Activated naive CD8-positive, alpha-beta T cell (primary cell): Measurements from ENCODE around the gene SOX30.

ENCODE experiments used
- H3K27ac Mint-ChIP-seq: one replicate; pipeline ENCODE4 v1.8.0; 2021; ENCODE audit warnings: mixed read lengths
- H3K27me3 Mint-ChIP-seq: one replicate; pipeline ENCODE4 v1.8.0; 2021; ENCODE audit warnings: mixed read lengths
- H3K36me3 Mint-ChIP-seq: one replicate; pipeline ENCODE4 v1.8.0; 2021; ENCODE audit warnings: mixed read lengths
- H3K4me1 Mint-ChIP-seq: one replicate; pipeline ENCODE4 v1.8.0; 2021; ENCODE audit warnings: low read depth, mixed read lengths
- H3K4me3 Mint-ChIP-seq: one replicate; pipeline ENCODE4 v1.8.0; 2021; ENCODE audit warnings: mild to moderate bottlenecking, mixed read lengths
- H3K9me3 Mint-ChIP-seq: one replicate; pipeline ENCODE4 v1.8.0; 2021; ENCODE audit warnings: low read depth, mixed read lengths

Gene SOX30

GRCh38 chr5:157630341-157630740, 21.9 kb downstream of the SOX30 start:
- Mint-ChIP-seq H3K27me3 (no peaks in the 10 kb centered on the region), H3K9me3 (peaks cover 6% of the 10 kb centered on the region), H3K4me3 (no peak overlapping the region), H3K4me1 (no peaks in the 10 kb centered on the region), H3K27ac (no peak overlapping the region), H3K36me3 (no peaks in the 10 kb centered on the region)

DNA sequence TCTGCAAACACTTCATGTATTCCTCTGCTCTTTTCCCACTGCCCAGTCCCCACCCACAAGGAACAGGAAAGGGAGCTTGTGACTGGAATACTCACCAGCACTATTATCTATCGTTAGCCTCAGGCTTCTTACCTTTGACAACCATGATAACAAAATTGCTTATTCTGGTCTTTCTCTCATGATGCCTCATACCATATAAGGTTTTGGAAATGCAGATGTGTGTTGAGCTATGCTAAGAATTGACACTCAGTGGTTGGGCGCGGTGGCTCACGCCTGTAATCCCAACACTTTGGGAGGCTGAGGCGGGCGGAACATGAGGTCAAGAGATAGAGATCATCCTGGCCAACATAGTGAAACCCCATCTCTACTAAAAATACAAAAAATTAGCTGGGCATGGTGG, 25.4 kb downstream of the SOX30 start:
- Mint-ChIP-seq H3K9me3 (peaks cover 12% of the 10 kb centered on the region), H3K4me1 (no peaks in the 10 kb centered on the region), H3K4me3 (no peak overlapping the region), H3K36me3 (peaks cover 2% of the 10 kb centered on the region), H3K27me3 (peaks cover 2% of the 10 kb centered on the region), H3K27ac (no peak overlapping the region)

DNA sequence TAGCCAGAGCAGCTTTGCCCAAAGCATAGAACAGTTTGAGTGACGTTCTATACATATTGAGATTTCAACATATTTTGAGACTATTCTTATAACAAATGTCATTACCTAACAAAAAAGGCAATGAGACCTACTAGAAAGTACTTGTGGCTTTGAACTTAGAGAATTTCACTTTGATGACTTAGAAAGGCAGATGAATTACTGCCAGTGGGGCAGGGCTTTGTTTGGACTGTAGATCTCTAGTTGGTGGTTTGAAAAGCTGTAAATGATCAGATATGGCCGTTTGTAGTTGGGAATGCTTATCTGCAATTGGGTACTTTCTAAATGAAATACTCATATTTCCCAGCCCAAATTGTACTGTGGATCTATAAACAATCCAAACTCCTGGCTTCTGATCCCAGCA, 28.1 kb downstream of the SOX30 start:
- Mint-ChIP-seq H3K4me3 (no peak overlapping the region), H3K36me3 (peaks cover 5% of the 10 kb centered on the region), H3K9me3 (peaks cover 6% of the 10 kb centered on the region), H3K27me3 (peaks cover 2% of the 10 kb centered on the region), H3K4me1 (no peaks in the 10 kb centered on the region), H3K27ac (no peak overlapping the region)

- Mint-ChIP-seq H3K9me3 (peaks cover 6% of the 10 kb centered on the region), H3K4me3 (no peak overlapping the region), H3K27me3 (peaks cover 2% of the 10 kb centered on the region), H3K4me1 (no peaks in the 10 kb centered on the region), H3K36me3 (peaks cover 5% of the 10 kb centered on the region), H3K27ac (no peak overlapping the region)
These were observed 31.5 kb downstream of the SOX30 start for GRCh38 chr5:157620776-157621175.

GRCh38 chr5:157618191-157618765, 34.0 kb downstream of the SOX30 start:
- peaks cover 5% of the 10 kb centered on the region for H3K36me3 Mint-ChIP-seq
- H3K4me1 Mint-ChIP-seq, result peaks cover 11% of the 10 kb centered on the region
- H3K27me3 Mint-ChIP-seq, result peaks cover 2% of the 10 kb centered on the region
- H3K27ac Mint-ChIP-seq, result no peak overlapping the region
- H3K9me3 Mint-ChIP-seq, result peaks cover 6% of the 10 kb centered on the region
- no peak overlapping the region for H3K4me3 Mint-ChIP-seq

DNA sequence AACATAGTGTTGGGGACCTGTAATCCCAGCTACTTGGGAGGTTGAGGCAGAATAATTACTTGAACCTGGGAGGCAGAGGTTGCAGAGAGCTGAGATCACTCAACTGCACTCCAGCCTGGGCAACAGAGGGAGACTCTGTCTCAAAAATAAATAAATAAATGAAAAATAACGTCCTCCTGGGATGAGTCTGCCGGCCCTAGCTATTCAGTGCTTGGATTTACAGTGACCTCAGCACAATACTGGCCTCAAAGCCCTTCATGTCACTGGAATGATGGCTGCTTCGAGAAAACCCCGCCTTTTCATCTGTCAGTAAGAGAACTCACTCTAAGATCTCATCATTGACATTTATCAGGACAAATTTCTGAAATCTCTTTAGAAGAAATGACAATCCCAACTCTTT, 35.5 kb downstream of the SOX30 start:
- H3K27ac Mint-ChIP-seq, result no peak overlapping the region
- no peaks in the 10 kb centered on the region for H3K9me3 Mint-ChIP-seq
- no peaks in the 10 kb centered on the region for H3K27me3 Mint-ChIP-seq
- H3K4me3 Mint-ChIP-seq, result no peak overlapping the region
- peaks cover 2% of the 10 kb centered on the region for H3K36me3 Mint-ChIP-seq
- peaks cover 11% of the 10 kb centered on the region for H3K4me1 Mint-ChIP-seq

GRCh38 chr5:157613385-157614245, 38.6 kb downstream of the SOX30 start:
- H3K9me3 Mint-ChIP-seq, result no peaks in the 10 kb centered on the region
- H3K4me3 Mint-ChIP-seq, result no peak overlapping the region
- H3K36me3 Mint-ChIP-seq, result no peaks in the 10 kb centered on the region
- H3K4me1 Mint-ChIP-seq, result peaks cover 15% of the 10 kb centered on the region
- H3K27ac Mint-ChIP-seq, result peak overlapping the region; percentile 0
- H3K27me3 Mint-ChIP-seq, result no peaks in the 10 kb centered on the region

DNA sequence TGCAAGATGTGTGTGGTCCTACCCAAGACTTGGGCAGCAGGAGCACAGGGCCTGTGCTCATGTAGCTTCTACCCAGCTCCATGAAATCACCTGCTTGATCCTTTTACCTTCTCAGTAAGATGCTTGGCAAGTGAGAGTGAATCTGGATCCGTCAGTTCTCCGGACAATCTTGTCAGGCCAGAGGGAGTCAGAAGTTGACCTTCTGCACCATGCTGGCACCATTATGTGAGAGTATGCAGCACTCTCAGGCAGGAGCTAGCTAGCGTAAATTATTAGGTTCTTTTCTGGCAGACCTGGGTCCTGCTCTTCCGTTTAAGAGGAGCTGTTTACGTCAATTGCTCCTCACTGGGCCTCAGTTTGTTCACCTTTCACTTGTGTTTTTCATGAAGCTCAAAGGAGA, 39.7 kb downstream of the SOX30 start:
- Mint-ChIP-seq H3K27ac (no peak overlapping the region), H3K4me1 (peaks cover 24% of the 10 kb centered on the region), H3K27me3 (no peaks in the 10 kb centered on the region), H3K9me3 (no peaks in the 10 kb centered on the region), H3K36me3 (no peaks in the 10 kb centered on the region), H3K4me3 (no peak overlapping the region)

GRCh38 chr5:157611571-157612476, 40.4 kb downstream of the SOX30 start:
- Mint-ChIP-seq H3K36me3 (no peaks in the 10 kb centered on the region), H3K27me3 (no peaks in the 10 kb centered on the region), H3K27ac (no peak overlapping the region), H3K4me3 (no peak overlapping the region), H3K9me3 (no peaks in the 10 kb centered on the region), H3K4me1 (peaks cover 32% of the 10 kb centered on the region)

DNA sequence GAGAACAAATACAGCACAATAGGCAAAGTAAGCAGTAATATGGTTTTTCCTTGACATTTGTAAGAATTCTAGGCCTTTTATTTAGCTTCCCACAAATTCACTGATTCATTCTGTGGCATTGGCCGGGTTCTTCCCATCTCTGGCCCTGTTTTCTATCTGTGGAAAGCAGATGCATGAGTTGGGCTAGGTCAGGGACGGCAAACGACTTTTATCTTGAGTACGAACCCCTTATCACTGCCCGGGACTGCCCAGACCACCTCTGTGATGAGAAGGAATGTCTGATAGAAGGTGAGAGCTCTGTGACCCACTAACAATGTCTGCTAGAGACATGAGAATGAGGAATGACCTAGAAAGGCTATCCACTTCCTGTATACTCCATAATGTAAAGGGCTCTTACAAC, 41.2 kb downstream of the SOX30 start:
- no peak overlapping the region for H3K27ac Mint-ChIP-seq
- no peaks in the 10 kb centered on the region for H3K27me3 Mint-ChIP-seq
- no peak overlapping the region for H3K4me3 Mint-ChIP-seq
- no peaks in the 10 kb centered on the region for H3K36me3 Mint-ChIP-seq
- H3K9me3 Mint-ChIP-seq, result no peaks in the 10 kb centered on the region
- peaks cover 35% of the 10 kb centered on the region for H3K4me1 Mint-ChIP-seq

GRCh38 chr5:157608972-157609565, 43.2 kb downstream of the SOX30 start:
- Mint-ChIP-seq H3K27ac (no peak overlapping the region), H3K27me3 (no peaks in the 10 kb centered on the region), H3K9me3 (no peaks in the 10 kb centered on the region), H3K36me3 (no peaks in the 10 kb centered on the region), H3K4me3 (no peak overlapping the region), H3K4me1 (peaks cover 42% of the 10 kb centered on the region)

DNA sequence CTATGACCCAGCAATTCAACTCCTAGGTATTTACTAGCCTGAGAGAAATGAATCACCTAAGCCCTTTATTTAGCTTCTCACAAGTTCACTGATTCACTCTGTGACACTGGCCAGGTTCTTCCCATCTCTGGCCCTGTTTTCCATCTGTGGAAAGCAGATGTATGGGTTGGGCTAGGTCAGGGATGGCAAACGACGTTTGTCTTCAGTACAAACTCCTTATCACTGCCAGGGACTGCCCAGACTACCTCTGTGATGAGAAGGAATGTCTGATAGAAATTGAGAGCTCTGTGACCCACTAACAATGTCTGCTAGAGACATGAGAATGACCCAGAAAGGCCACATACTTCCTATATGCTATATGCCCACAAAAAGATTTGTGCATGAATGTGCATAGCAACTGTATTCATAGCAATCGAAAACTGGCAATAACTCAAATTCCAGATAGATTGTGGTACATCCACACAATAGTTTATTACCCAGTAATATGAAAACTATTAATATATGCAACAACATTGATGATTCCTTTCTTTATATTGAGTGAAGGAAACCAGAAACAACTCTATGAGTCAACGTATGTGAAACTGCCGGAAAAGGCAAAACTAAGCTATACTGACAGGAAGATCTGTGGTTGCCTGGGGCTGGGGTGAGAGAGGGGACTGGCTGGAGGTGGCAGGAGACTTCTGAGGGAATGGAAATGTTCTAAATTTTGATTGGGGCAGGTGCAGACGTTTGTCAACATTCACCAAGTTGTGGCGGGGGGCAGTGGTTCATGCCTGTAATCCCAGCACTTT, 44.7 kb downstream of the SOX30 start:
- H3K27ac Mint-ChIP-seq, result peak overlapping the region; percentile 68
- H3K4me1 Mint-ChIP-seq, result peaks cover 49% of the 10 kb centered on the region

DNA sequence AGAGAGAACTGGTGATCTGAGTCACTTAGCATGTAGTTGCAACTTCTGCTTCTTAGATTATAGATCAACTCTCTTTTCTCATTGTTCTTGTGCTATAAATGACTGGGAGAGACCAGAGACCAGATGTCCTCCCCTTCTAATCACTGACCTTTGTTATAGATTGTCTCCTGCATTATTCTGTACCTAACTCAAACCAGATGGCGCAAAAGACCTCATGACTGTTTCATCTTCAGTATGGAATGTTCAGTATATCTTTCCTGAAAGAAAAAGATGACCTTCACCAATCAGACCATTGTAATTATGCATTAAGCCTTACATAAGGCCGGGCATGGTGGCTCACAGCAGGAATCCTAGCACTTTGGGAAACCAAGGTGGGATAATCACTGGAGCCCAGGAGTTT, 46.2 kb downstream of the SOX30 start:
- H3K27ac Mint-ChIP-seq, result peak overlapping the region; percentile 16
- H3K36me3 Mint-ChIP-seq, result no peaks in the 10 kb centered on the region
- H3K4me3 Mint-ChIP-seq, result no peak overlapping the region
- H3K4me1 Mint-ChIP-seq, result peaks cover 56% of the 10 kb centered on the region
- H3K27me3 Mint-ChIP-seq, result no peaks in the 10 kb centered on the region
- no peaks in the 10 kb centered on the region for H3K9me3 Mint-ChIP-seq

More for the DNA sequence above, 44.7 kb downstream of the SOX30 start:
- Mint-ChIP-seq H3K9me3 (no peaks in the 10 kb centered on the region), H3K36me3 (no peaks in the 10 kb centered on the region), H3K27me3 (no peaks in the 10 kb centered on the region), H3K4me3 (peak overlapping the region; percentile 48)
